Activated naive CD4-positive, alpha-beta T cell treated with anti-CD3 and anti-CD28 coated beads, Interleukin-2, amount 50 U/mL, for 16 hours (primary cell): ENCODE data around the gene TMEM44.
"Not testable (repeated sequence)": the region's sequence is repeated elsewhere in the genome, so short reads cannot be mapped to it uniquely, and the experiment has no call there.

Source experiments
- DNase-seq: peaks from one replicate; pipeline ENCODE4 v3.0.0-alpha.2; 2020

TMEM44 gene

GRCh38 chr3:194554473-194555123 is 78.6 kb downstream of the TMEM44 start:
- DNase-seq: no peak

GRCh38 chr3:194552327-194552949 is 80.8 kb downstream of the TMEM44 start:
- no peak for DNase-seq

DNA sequence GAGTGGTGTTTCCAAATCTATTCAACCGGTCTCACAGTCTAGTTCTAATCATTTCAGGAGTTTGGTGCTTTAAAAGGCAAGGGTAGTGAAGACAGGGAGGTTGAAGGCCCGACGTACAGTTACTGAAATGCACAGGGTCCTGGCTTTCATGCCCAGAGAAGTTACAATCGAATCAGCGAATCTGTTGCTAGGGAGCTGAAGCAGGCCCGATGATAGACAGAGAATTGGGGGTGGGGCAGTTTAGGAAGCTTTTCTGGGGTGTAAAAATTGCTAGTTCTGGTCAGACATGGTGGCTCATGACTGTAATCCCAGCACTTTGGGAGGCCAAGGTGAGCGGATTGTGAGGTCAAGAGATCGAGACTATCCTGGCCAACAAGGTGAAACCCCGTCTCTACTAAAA is 83.4 kb downstream of the TMEM44 start:
- DNase-seq: no peak

- DNase-seq: no peak
These were observed 84.6 kb downstream of the TMEM44 start for GRCh38 chr3:194548346-194549321.

DNA sequence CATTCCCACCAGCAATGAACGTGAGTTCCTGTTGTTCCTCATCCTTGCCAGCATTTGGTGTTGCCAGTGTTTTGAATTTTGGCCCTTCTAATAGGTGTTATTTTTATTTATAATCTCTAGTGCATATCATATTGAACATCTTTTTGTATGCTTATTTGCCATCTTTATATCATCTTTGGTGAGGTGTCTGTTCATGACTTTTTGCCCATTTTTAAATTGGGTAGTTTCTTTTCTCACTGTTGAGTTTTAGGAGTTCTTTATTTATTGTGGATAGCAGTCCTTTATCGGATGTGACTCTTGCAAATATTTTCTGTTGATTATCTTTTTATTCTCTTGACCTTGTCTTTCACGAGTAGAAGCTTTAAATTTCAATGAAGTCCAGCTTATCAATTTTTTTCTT is 86.2 kb downstream of the TMEM44 start:
- DNase-seq: no peak

- DNase-seq: not testable (repeated sequence)
These were observed 87.7 kb downstream of the TMEM44 start for GRCh38 chr3:194545538-194545937.

GRCh38 chr3:194543550-194543949 is 89.7 kb downstream of the TMEM44 start:
- no peak for DNase-seq

- no peak for DNase-seq
These were observed 91.7 kb downstream of the TMEM44 start for GRCh38 chr3:194541483-194541882.

- DNase-seq: no peak
These were observed 92.8 kb downstream of the TMEM44 start for GRCh38 chr3:194540274-194540905.

- DNase-seq: no peak
These were observed 93.7 kb downstream of the TMEM44 start for GRCh38 chr3:194539498-194539897.

DNA sequence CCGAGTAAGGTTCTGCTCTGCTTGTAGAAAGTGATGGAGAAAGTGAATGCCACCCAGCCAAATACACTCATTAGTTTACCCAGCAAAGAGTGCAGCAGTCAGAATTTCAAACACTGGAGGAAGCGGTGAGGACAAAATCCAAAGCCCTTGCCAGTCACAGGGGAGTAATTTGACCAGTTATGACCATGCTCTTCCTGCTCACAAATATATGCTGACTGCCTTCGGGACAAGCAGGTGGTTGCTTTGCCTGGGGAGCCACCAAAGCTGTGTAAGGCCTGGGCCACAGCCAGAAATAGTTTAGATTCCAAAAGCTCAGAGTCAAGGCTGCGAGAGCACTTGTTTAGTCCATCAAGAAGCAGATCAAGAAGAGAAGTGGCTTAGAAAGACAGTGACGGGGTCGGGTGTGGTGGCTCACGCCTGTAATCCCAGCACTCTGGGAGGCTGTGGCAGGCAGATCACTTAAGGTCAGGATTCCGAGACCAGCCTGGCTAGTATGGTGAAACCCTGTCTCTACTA is 95.4 kb downstream of the TMEM44 start:
- DNase-seq: no peak
